GM12891 (cell line): Measurements from ENCODE around the gene NSMCE1.
"Not testable (repeated sequence)": the region's sequence is repeated elsewhere in the genome, so short reads cannot be mapped to it uniquely, and the experiment has no call there.

Source experiments
- DNase-seq: peaks from one replicate; pipeline ENCODE4 v3.0.0; 2011; ENCODE audit warnings: low spot score; ENCODE audit not compliant: insufficient read length
- FAIRE-seq: peaks from 2 replicates; lab custom pipeline; 2011; peaks lifted over from hg19 to GRCh38; lab: Jason Lieb, UNC
- PAX5 ChIP-seq: IDR thresholded peaks from 2 replicates; pipeline ENCODE4 v1.6.1; 2011; ENCODE audit warnings: low read length, moderate library complexity, mild to moderate bottlenecking; ENCODE audit not compliant: insufficient read depth, severe bottlenecking
- POLR2A ChIP-seq: IDR thresholded peaks from 2 replicates; pipeline ENCODE4 v1.6.1; 2011; ENCODE audit warnings: low read depth, low read length, control low read depth
- POLR2AphosphoS5 ChIP-seq: IDR thresholded peaks from 2 replicates; pipeline ENCODE4 v1.6.1; 2011; ENCODE audit warnings: low read depth, low read length, control low read depth
- POU2F2 ChIP-seq: IDR thresholded peaks from 2 replicates; pipeline ENCODE4 v1.6.1; 2011; ENCODE audit warnings: low read depth, mild to moderate bottlenecking, control low read depth, low read length, moderate library complexity
- SPI1 ChIP-seq: IDR thresholded peaks from 2 replicates; pipeline ENCODE4 v1.6.1; 2011; ENCODE audit warnings: low read depth, low read length, control low read depth
- TAF1 ChIP-seq: IDR thresholded peaks from 2 replicates; pipeline ENCODE4 v1.6.1; 2011; ENCODE audit warnings: low read depth, low read length, control low read depth

Gene NSMCE1

DNA sequence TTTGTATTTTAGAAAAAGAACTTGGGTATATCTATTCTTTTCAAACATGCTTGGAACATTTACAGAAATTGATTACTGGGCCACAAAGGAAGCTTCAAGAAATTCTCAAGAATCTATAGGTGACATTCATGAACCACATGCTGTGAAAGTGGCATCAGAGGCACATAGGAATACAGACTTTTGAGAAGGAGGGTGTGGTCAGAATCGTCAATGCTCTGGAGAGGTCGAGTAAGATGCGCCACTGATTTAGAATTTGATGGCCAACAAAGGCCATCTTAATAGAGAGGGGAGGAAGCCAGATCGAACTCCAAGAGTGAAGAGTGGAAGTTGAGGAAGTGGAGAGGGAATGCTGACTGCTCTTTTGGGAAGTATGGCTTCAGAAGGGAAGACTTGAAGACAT lies 3.5 kb upstream of the NSMCE1 start:
- no peak for DNase-seq
- no peak for TF ChIP-seq POLR2A
- no peak for TF ChIP-seq SPI1
- TF ChIP-seq TAF1, result no peak
- TF ChIP-seq POLR2AphosphoS5, result no peak
- no peak for TF ChIP-seq PAX5
- no peak for TF ChIP-seq POU2F2
- no peak for FAIRE-seq

GRCh38 chr16:27270349-27270748 lies 1.8 kb upstream of the NSMCE1 start:
- no peak for DNase-seq

DNA sequence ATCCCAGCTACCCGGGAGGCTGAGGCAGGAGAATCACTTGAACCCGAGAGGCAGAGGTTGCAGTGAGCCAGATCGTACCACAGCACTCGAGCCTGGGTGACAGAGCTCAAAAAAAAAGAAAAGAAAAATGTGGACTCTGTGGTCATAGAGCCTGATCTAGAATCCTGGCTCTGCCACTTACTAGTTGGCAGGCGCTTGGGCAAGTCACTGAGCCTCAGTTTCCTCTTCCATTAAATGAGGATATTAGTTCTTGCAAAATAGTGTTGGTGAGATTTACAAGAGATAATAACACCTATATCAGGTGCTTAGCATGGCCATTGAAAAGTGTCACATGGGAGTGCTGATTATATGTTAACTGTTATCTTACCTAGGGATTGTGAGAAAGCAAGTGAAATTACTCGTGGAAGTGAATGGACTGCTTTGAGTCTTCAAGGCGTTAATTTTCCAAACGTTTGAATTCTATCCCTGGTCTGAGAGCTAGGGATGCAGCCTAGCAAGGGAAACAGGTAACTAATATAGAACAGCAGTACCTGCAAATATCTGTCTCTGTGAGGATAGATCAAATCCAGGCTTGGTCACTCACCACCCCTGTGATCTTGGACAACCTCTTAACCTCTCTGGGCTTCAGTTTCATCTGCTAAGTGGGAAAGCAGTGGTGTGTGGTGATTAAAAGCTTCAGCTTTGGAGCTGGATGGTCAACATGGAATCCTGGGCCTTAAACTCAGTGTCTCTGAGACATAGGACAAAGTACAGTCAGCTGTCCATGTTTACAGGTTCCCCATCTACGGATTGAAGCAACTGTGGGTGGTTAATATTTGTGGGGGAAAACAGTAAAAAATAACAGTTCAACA lies 953 bp upstream of the NSMCE1 start:
- DNase-seq (no peak), FAIRE-seq (no peak)
- TF ChIP-seq TAF1 (no peak), SPI1 (no peak), PAX5 (no peak), POLR2AphosphoS5 (no peak), POU2F2 (no peak), POLR2A (no peak)

More at GRCh38 chr16:27270349-27270748, 1.8 kb upstream of the NSMCE1 start:
- FAIRE-seq, result no peak
- TF ChIP-seq PAX5 (no peak), POLR2A (no peak), POU2F2 (no peak), POLR2AphosphoS5 (no peak), TAF1 (no peak), SPI1 (no peak)

GRCh38 chr16:27267037-27267677 lies 1.4 kb downstream of the NSMCE1 start:
- FAIRE-seq, result peak; percentile 31
- no peak for TF ChIP-seq TAF1
- no peak for TF ChIP-seq PAX5
- no peak for TF ChIP-seq POLR2A
- TF ChIP-seq POU2F2, result no peak
- TF ChIP-seq POLR2AphosphoS5, result no peak
- TF ChIP-seq SPI1, result peak; percentile 95
- DNase-seq, result no peak

- TF ChIP-seq TAF1, result no peak
- no peak for TF ChIP-seq POLR2AphosphoS5
- no peak for TF ChIP-seq PAX5
- TF ChIP-seq POLR2A, result no peak
- TF ChIP-seq POU2F2, result no peak
- no peak for TF ChIP-seq SPI1
- DNase-seq (no peak), FAIRE-seq (no peak)
Measured at GRCh38 chr16:27265982-27266381, 2.6 kb downstream of the NSMCE1 start.

DNA sequence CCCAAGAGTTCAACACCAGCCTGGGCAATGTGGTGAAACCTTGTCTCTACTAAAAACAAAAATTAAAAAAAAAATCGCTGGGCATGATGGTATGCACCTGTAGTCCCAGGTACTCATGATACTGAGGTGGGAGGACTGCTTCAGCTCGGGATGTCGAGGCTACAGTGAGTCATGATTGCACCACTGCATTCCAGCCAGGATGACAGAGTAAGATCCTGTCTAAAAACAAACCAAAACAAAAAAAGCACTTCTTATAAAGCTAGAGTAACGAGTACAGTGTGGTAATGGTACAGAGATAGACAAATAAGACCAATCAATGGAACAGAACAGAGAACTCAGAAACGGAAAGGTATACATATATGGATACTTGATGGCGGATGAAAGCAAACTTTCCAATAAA lies 4.4 kb downstream of the NSMCE1 start:
- no peak for DNase-seq
- no peak for TF ChIP-seq SPI1
- FAIRE-seq, result no peak

DNA sequence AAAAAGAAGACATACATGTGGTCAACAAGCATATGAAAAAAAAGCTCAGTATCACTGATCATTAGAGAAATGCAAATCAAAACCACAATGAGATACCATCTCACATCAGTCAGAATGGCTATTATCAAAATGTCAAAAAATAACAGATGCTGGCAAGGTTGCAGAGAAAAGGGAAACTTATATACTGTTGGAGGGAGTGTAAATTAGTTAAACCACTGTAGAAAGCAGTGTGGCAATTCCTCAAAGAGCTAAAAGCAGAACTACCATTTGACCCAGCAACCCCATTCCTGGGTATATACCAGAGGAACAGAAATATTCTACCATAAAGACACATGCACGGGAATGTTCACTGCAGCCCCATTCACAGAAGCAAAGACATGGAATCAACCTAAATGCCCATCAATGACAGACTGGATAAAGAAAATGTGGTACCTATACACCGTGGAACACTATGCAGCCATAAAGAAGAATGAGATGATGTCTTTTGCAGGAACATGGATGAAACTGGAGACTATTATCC lies 5.6 kb downstream of the NSMCE1 start:
- not testable (repeated sequence) for DNase-seq, FAIRE-seq

- DNase-seq (no peak), FAIRE-seq (no peak)
- TF ChIP-seq TAF1 (no peak), POU2F2 (no peak), POLR2A (no peak), PAX5 (no peak), POLR2AphosphoS5 (no peak), SPI1 (no peak)
Measured at GRCh38 chr16:27259710-27260109, 8.9 kb downstream of the NSMCE1 start.

- TF ChIP-seq POU2F2 (no peak), POLR2A (no peak), PAX5 (no peak), POLR2AphosphoS5 (no peak), SPI1 (no peak), TAF1 (no peak)
- no peak for DNase-seq
- no peak for FAIRE-seq
Measured at GRCh38 chr16:27258241-27258734, 10.3 kb downstream of the NSMCE1 start.

- TF ChIP-seq POLR2AphosphoS5 (no peak), PAX5 (no peak), POLR2A (no peak), POU2F2 (no peak), SPI1 (no peak), TAF1 (no peak)
- DNase-seq, result no peak
- FAIRE-seq, result no peak
Measured at GRCh38 chr16:27257271-27257670, 11.3 kb downstream of the NSMCE1 start.
